Activated B cell treated with CpG ODN at 0.5 μM for 24 hours (primary cell): Measurements from ENCODE around the gene TBC1D1. TPM values are rescaled to one million over a fixed set of nuclear protein-coding genes. Genes with fewer than 3 reads are reported as not detected.
A peak's percentile ranks its signal among the peaks of the same experiment; 100 is the strongest.

Experiments used
- ATAC-seq: fragments of 200-7000 bp; cut with Tn5 transposase; one replicate; pipeline ENCODE4 v1.10.0; 2021; ENCODE audit warnings: low read depth, mild to moderate bottlenecking, moderate library complexity
- CTCF ChIA-PET: fragments of 350-600 bp; sonication (Branson Sonifier 250); formaldehyde crosslinking; loops from one replicate; lab custom pipeline; 2021; ENCODE audit warnings: antibody characterized with exemption; lab: Charles Lee
- POLR2A ChIA-PET: fragments of 350-600 bp; sonication (Branson Sonifier 250); formaldehyde crosslinking; loops from one replicate; lab custom pipeline; 2021; ENCODE audit warnings: antibody characterized with exemption; lab: Charles Lee
- DNase-seq: peaks from one replicate; pipeline ENCODE4 v3.0.0; 2022
- H3K27ac Mint-ChIP-seq: one replicate; pipeline ENCODE4 v1.8.0; 2020; ENCODE audit warnings: mixed read lengths
- H3K27me3 Mint-ChIP-seq: one replicate; pipeline ENCODE4 v1.8.0; 2021; ENCODE audit warnings: mixed read lengths
- H3K36me3 Mint-ChIP-seq: one replicate; pipeline ENCODE4 v1.8.0; 2021; ENCODE audit warnings: low read depth, mixed read lengths
- H3K4me1 Mint-ChIP-seq: one replicate; pipeline ENCODE4 v1.8.0; 2021; ENCODE audit warnings: mixed read lengths
- H3K4me3 Mint-ChIP-seq: one replicate; pipeline ENCODE4 v1.8.0; 2020; ENCODE audit warnings: mild to moderate bottlenecking, mixed read lengths
- H3K9me3 Mint-ChIP-seq: one replicate; pipeline ENCODE4 v1.8.0; 2020; ENCODE audit warnings: mixed read lengths
- CTCF ChIP-seq: fragments of 200-600 bp; IDR thresholded peaks from one replicate; pipeline ENCODE4 v1.8.0; 2022; ENCODE audit warnings: antibody characterized with exemption, mild to moderate bottlenecking
- intact Hi-C: fragments of 100-400 bp; cut with micrococcal nuclease; formaldehyde crosslinking; loops from one replicate; pipeline ENCODE4 v1.15.1; 2024
- total RNA-seq: library from RNA; stranded (reverse); gene quantifications from 2 replicates; pipeline ENCODE4 v1.2.3, GENCODE V29; 2022

Gene TBC1D1
- total RNA-seq, 1 donor from 2014 or later: 84.8 TPM

DNA sequence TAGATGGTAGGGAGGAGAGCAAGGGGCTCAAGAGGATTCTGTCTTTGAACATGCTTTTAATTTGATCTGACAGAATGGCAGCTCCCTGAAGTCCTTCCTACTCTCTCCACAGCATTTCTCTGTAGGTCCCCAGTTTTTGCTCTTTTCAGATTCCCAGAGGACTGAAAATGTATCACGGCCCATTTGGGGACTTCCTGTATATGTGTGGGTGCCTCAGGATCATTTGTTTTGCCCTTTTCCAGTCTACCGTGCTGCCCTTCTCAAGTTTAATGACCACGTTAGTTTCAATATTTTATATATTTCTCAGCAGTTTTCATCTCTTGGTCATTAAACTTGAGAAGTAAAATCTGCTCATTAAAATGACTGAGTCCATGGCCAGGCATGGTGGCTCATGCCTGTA, 2.3 kb downstream of the TBC1D1 start:
- TF ChIP-seq CTCF: no peak
- intact Hi-C loops: loop anchor here (1.0 to 10.0 kb wide), 10 partner anchors 14 to 1744 kb away; partner anchors contain the start of genes ARAP2, RFC1, SMIM14 and TMEM156
- no peak for DNase-seq
- peak overlapping the region; percentile 97 for H3K27ac Mint-ChIP-seq
- H3K36me3 Mint-ChIP-seq: peaks cover 4% of the 10 kb centered on the region
- no peak for ATAC-seq
- no peaks in the 10 kb centered on the region for H3K27me3 Mint-ChIP-seq
- POLR2A ChIA-PET: interaction anchor here (0.6 to 3.8 kb wide), 4 partner anchors 67 to 90 kb away, joined by 3 to 48 read pairs (median 24); partner anchors contain the start of gene PGM2
- H3K4me1 Mint-ChIP-seq: peaks cover 69% of the 10 kb centered on the region
- H3K9me3 Mint-ChIP-seq: no peaks in the 10 kb centered on the region
- H3K4me3 Mint-ChIP-seq: peak overlapping the region; percentile 94
- CTCF ChIA-PET: interaction anchor here (0.6 kb wide), 1 partner anchor 85 kb away, joined by 3 read pairs; no protein-coding TSS in a partner anchor

DNA sequence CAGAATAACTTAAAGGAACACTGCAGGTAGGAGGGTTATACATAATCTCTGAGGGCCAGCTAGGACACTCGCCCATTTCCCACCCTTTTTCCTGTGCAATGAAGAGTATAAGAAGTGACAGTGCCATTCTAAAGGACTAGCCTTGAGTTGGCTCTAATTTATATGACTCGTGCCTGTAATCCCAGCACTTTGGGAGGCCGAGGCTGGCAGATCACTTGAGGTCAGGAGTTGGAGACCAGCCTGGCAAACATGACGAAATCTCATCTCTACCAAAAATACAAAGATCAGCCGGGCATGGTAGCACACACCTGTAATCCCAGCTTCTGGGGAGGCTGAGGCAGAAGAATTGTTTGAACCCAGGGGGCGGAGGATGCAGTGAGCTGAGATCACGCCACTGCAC, 4.4 kb downstream of the TBC1D1 start:
- ChIA-PET POLR2A (interaction anchor here (1.1 kb wide), 1 partner anchor 69 kb away, joined by 3 read pairs; the partner anchor contains the start of gene PGM2), CTCF (interaction anchor here (1.5 kb wide), 1 partner anchor 92 kb away, joined by 3 read pairs; no protein-coding TSS in a partner anchor)
- Mint-ChIP-seq H3K27ac (no peak overlapping the region), H3K36me3 (peaks cover 12% of the 10 kb centered on the region), H3K4me1 (peaks cover 74% of the 10 kb centered on the region), H3K9me3 (no peaks in the 10 kb centered on the region), H3K4me3 (no peak overlapping the region), H3K27me3 (no peaks in the 10 kb centered on the region)
- DNase-seq (no peak), ATAC-seq (no peak)
- intact Hi-C loops: loop anchor here (10.0 kb wide), 2 partner anchors 1470 to 1570 kb away; partner anchors contain the start of gene RFC1
- no peak for TF ChIP-seq CTCF

DNA sequence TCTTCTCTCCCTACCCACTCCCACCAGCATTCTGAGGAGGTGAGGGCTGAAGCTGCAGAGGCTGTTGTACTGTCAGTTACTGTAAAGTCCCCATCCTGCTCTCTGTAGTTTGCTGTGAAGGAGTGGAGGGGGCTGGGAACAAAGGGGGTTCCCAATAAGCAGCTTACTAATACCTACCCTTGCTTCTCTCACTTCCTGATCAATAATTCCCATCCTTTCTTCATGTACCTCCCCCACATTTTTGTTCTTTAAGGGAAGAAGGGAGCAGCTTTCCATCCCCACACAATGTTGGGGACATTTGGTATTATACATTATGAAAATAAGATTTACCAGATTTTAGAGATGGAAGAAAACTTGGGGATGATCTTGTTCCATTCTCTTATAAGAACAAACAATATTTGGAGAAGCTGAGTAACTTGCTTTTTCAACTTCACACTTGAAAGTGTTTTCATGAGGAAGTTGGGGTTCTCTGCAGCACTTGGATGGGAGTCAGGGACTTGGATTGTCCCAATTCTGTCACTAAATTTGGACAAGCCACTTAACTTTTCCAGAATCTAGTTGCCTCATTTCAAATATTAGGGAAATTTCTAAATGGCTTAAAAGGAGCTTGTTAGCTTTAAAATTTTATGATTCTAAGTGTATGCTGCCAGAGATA, 5.4 kb downstream of the TBC1D1 start:
- H3K27ac Mint-ChIP-seq: no peak overlapping the region
- TF ChIP-seq CTCF: no peak
- H3K27me3 Mint-ChIP-seq: no peaks in the 10 kb centered on the region
- ChIA-PET CTCF (interaction anchor here (1.5 kb wide), 1 partner anchor 93 kb away, joined by 3 read pairs; no protein-coding TSS in a partner anchor), POLR2A (interaction anchor here (0.5 to 1.3 kb wide), 4 partner anchors 9 to 82 kb away, joined by 3 to 9 read pairs (median 4); partner anchors contain the start of gene PGM2)
- H3K9me3 Mint-ChIP-seq: no peaks in the 10 kb centered on the region
- H3K4me3 Mint-ChIP-seq: no peak overlapping the region
- peaks cover 16% of the 10 kb centered on the region for H3K36me3 Mint-ChIP-seq
- peaks cover 81% of the 10 kb centered on the region for H3K4me1 Mint-ChIP-seq
- intact Hi-C loops: loop anchor here (10.0 kb wide), 2 partner anchors 1468 to 1572 kb away; partner anchors contain the start of gene RFC1
- DNase-seq: no peak
- ATAC-seq: no peak

GRCh38 chr4:37902212-37902611, 11.3 kb downstream of the TBC1D1 start:
- DNase-seq (no peak), ATAC-seq (no peak)
- Mint-ChIP-seq H3K4me1 (peaks cover 37% of the 10 kb centered on the region), H3K4me3 (no peak overlapping the region), H3K36me3 (peaks cover 54% of the 10 kb centered on the region), H3K9me3 (no peaks in the 10 kb centered on the region), H3K27ac (no peak overlapping the region), H3K27me3 (no peaks in the 10 kb centered on the region)
- CTCF ChIA-PET: no interaction called here
- intact Hi-C loops: no loop called here
- no peak for TF ChIP-seq CTCF
- POLR2A ChIA-PET: no interaction called here
